GM23338 (cell line): Measurements from ENCODE around the gene TMPRSS13. TPM values are rescaled to one million over a fixed set of nuclear protein-coding genes. Genes with fewer than 3 reads are reported as not detected.

ENCODE experiments used
- ATAC-seq: fragments of 200-7000 bp; cut with Tn5 transposase; 3 replicates; pipeline ENCODE4 v1.9.1; 2020
- DNase-seq: peaks from one replicate; pipeline ENCODE4 v3.0.0-alpha.2; 2015; ENCODE audit warnings: low spot score
- H2AFZ ChIP-seq: fragments of 200-600 bp; sonication (generic); 2 replicates; pipeline ENCODE4 v1.8.0; 2016; ENCODE audit warnings: antibody characterized with exemption, mild to moderate bottlenecking, moderate library complexity
- H3F3A ChIP-seq: fragments of 200-600 bp; sonication (generic); replicated peaks from 2 replicates; pipeline ENCODE4 v1.8.0; 2017; ENCODE audit warnings: antibody characterized with exemption, mixed run types, low read depth
- H3K27ac ChIP-seq: fragments of 200-600 bp; sonication (generic); 2 replicates; pipeline ENCODE4 v1.6.1; 2016; ENCODE audit warnings: low read depth
- H3K27me3 ChIP-seq: fragments of 200-600 bp; sonication (generic); 2 replicates; pipeline ENCODE4 v1.8.0; 2016; ENCODE audit warnings: mild to moderate bottlenecking, mixed run types, moderate library complexity; ENCODE audit not compliant: insufficient read depth
- H3K36me3 ChIP-seq: fragments of 200-600 bp; sonication (generic); 2 replicates; pipeline ENCODE4 v1.8.0; 2016; ENCODE audit warnings: mild to moderate bottlenecking; ENCODE audit not compliant: insufficient read depth
- H3K4me1 ChIP-seq: fragments of 200-600 bp; sonication (generic); 2 replicates; pipeline ENCODE4 v1.8.0; 2016; ENCODE audit warnings: mild to moderate bottlenecking, moderate library complexity; ENCODE audit not compliant: insufficient read depth
- H3K4me2 ChIP-seq: fragments of 200-600 bp; sonication (generic); 2 replicates; pipeline ENCODE4 v1.7.1; 2017; ENCODE audit warnings: mixed run types
- H3K4me3 ChIP-seq: fragments of 200-600 bp; sonication (generic); 2 replicates; pipeline ENCODE4 v1.6.1; 2016; ENCODE audit warnings: mixed run types
- H3K79me2 ChIP-seq: fragments of 200-600 bp; sonication (generic); replicated peaks from 2 replicates; pipeline ENCODE4 v1.8.0; 2017; ENCODE audit warnings: mild to moderate bottlenecking; ENCODE audit not compliant: insufficient read depth
- H3K9me2 ChIP-seq: fragments of 200-600 bp; sonication (generic); 2 replicates; pipeline ENCODE4 v1.8.0; 2017; ENCODE audit not compliant: insufficient read depth
- H4K20me1 ChIP-seq: fragments of 200-600 bp; sonication (generic); replicated peaks from 2 replicates; pipeline ENCODE4 v1.8.0; 2017; ENCODE audit warnings: mild to moderate bottlenecking; ENCODE audit not compliant: insufficient read depth
- H3K27ac Mint-ChIP-seq: 2 replicates; pipeline ENCODE4 v1.8.0; 2020; ENCODE audit warnings: inconsistent platforms, mild to moderate bottlenecking, moderate library complexity, mixed read lengths
- H3K27me3 Mint-ChIP-seq: 3 replicates; pipeline ENCODE4 v1.8.0; 2022; ENCODE audit warnings: low read depth, mild to moderate bottlenecking, moderate library complexity, mixed read lengths, inconsistent platforms; ENCODE audit not compliant: insufficient read depth, poor library complexity
- H3K36me3 Mint-ChIP-seq: 3 replicates; pipeline ENCODE4 v1.8.0; 2021; ENCODE audit warnings: low read depth, mild to moderate bottlenecking, inconsistent platforms, moderate library complexity, mixed read lengths
- H3K4me1 Mint-ChIP-seq: 3 replicates; pipeline ENCODE4 v1.8.0; 2020; ENCODE audit warnings: mild to moderate bottlenecking, inconsistent platforms, mixed read lengths
- H3K4me3 Mint-ChIP-seq: 3 replicates; pipeline ENCODE4 v1.8.0; 2021; ENCODE audit warnings: moderate library complexity, mild to moderate bottlenecking, inconsistent platforms, mixed read lengths
- H3K9me3 Mint-ChIP-seq: 3 replicates; pipeline ENCODE4 v1.8.0; 2020; ENCODE audit warnings: moderate library complexity, mild to moderate bottlenecking, inconsistent platforms, mixed read lengths
- CREB1 ChIP-seq: fragments of 250-450 bp; sonication (Bioruptor Pico); IDR thresholded peaks from 2 replicates; pipeline ENCODE4 v1.5.0; 2020; ENCODE audit warnings: low read depth, mild to moderate bottlenecking, moderate library complexity
- EZH2 ChIP-seq: fragments of 200-600 bp; sonication (generic); IDR thresholded peaks from one replicate; pipeline ENCODE4 v1.8.0; 2017; ENCODE audit warnings: antibody characterized with exemption, mild to moderate bottlenecking, low read depth; ENCODE audit not compliant: unreplicated experiment
- EZH2phosphoT487 ChIP-seq: fragments of 200-600 bp; sonication (generic); IDR thresholded peaks from one replicate; pipeline ENCODE4 v1.8.1; 2018; ENCODE audit warnings: antibody characterized with exemption; ENCODE audit not compliant: unreplicated experiment
- JUNB ChIP-seq: IDR thresholded peaks from one replicate; pipeline ENCODE4 v1.6.1; 2016; ENCODE audit warnings: antibody characterized with exemption; ENCODE audit not compliant: unreplicated experiment
- NANOG ChIP-seq: IDR thresholded peaks from 2 replicates; pipeline ENCODE4 v1.6.1; 2016; ENCODE audit warnings: antibody characterized with exemption, borderline replicate concordance
- POLR2AphosphoS5 ChIP-seq: IDR thresholded peaks from 2 replicates; pipeline ENCODE4 v1.6.1; 2016; ENCODE audit warnings: antibody characterized with exemption, low read depth
- REST ChIP-seq: IDR thresholded peaks from one replicate; pipeline ENCODE4 v1.6.1; 2018; ENCODE audit warnings: antibody characterized with exemption; ENCODE audit not compliant: unreplicated experiment
- STAT1 ChIP-seq: IDR thresholded peaks from one replicate; pipeline ENCODE4 v1.6.1; 2016; ENCODE audit warnings: antibody characterized with exemption; ENCODE audit not compliant: unreplicated experiment
- ZNF114 ChIP-seq: fragments of 250-450 bp; sonication (Bioruptor Pico); IDR thresholded peaks from 2 replicates; pipeline ENCODE4 v1.5.0; 2020; ENCODE audit warnings: mild to moderate bottlenecking, moderate library complexity
- ZNF331 ChIP-seq: fragments of 250-450 bp; sonication (Bioruptor Pico); IDR thresholded peaks from 2 replicates; pipeline ENCODE4 v1.5.0; 2020; ENCODE audit warnings: low read depth, mild to moderate bottlenecking, moderate library complexity
- ZNF462 ChIP-seq: fragments of 250-450 bp; sonication (Bioruptor Pico); IDR thresholded peaks from 2 replicates; pipeline ENCODE4 v1.5.0; 2020; ENCODE audit warnings: mild to moderate bottlenecking, moderate library complexity
- polyA plus RNA-seq: library from polyadenylated mRNA; unstranded; fragments of >200 nt; fragmentation: Nextera tagmentation; extraction: Ambion mirVana; gene quantifications from 2 replicates; pipeline ENCODE4 v1.2.1, GENCODE V29; 2016
- total RNA-seq: library from RNA; depleted of rRNA; stranded (reverse); fragments of >200 nt; shearing (Covaris generic); gene quantifications from 2 replicates; pipeline ENCODE4 v1.2.3, GENCODE V29; 2014
- TF ChIP-seq, protein P1 (sequence below): IDR thresholded peaks from 2 replicates; pipeline ENCODE4 v1.6.1; 2016; ENCODE audit warnings: antibody characterized with exemption
- TF ChIP-seq, protein P2 (sequence below), 2 experiments: fragments of 200-600 bp in 1 of 2; sonication (generic) in 1 of 2; conservative IDR thresholded peaks; 2 replicates each; pipeline versions ENCODE4 v1.5.1 to v1.6.1; 2016 to 2017; ENCODE audit warnings: antibody characterized with exemption in 2 of 2, low read depth in 2 of 2, mild to moderate bottlenecking in 2 of 2, moderate library complexity in 1 of 2

TMPRSS13 gene
- total and polyA plus RNA-seq, 2 experiments from 2014 or later = 0.31 TPM; not detected in 1

DNA sequence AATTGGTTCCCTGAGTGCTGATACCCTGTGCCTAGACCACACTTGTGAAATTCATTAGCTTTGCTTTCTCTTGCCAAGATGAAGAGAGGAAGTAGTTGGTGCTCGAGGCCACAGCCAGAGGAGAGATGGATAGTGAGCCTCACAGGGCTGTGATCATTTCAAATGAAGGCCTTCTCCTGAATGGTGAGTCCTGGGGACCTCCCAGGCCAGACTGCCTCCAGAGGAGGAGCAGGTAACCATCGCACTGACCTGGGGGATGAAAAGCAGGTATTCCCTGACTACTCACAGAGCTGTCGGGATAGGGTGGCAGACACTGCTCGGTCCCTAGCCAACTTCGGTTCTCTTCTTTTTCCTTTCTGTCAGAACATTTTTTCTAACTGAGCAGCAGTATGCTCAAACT is 48.0 kb downstream of the TMPRSS13 start:
- H3K4me1 Mint-ChIP-seq = peaks cover 32% of the 10 kb centered on the region
- peaks cover 13% of the 10 kb centered on the region for H3K4me1 ChIP-seq
- no peak overlapping the region for H3K4me2 ChIP-seq
- H3K36me3 Mint-ChIP-seq = no peaks in the 10 kb centered on the region
- no peaks in the 10 kb centered on the region for H3K9me2 ChIP-seq
- H3K27me3 Mint-ChIP-seq = peaks cover 9% of the 10 kb centered on the region
- no peaks in the 10 kb centered on the region for H3K9me3 Mint-ChIP-seq
- TF ChIP-seq ZNF114 (CRISPR knock-in tag) (no peak), CREB1 (CRISPR knock-in tag) (no peak), EZH2 (no peak), STAT1 (no peak), ZNF331 (CRISPR knock-in tag) (no peak), EZH2phosphoT487 (no peak), POLR2AphosphoS5 (no peak), REST (no peak), NANOG (no peak), JUNB (no peak), ZNF462 (CRISPR knock-in tag) (no peak)
- TF ChIP-seq, protein P1, sequence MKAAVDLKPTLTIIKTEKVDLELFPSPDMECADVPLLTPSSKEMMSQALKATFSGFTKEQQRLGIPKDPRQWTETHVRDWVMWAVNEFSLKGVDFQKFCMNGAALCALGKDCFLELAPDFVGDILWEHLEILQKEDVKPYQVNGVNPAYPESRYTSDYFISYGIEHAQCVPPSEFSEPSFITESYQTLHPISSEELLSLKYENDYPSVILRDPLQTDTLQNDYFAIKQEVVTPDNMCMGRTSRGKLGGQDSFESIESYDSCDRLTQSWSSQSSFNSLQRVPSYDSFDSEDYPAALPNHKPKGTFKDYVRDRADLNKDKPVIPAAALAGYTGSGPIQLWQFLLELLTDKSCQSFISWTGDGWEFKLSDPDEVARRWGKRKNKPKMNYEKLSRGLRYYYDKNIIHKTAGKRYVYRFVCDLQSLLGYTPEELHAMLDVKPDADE = no peak
- TF ChIP-seq, protein P2, sequence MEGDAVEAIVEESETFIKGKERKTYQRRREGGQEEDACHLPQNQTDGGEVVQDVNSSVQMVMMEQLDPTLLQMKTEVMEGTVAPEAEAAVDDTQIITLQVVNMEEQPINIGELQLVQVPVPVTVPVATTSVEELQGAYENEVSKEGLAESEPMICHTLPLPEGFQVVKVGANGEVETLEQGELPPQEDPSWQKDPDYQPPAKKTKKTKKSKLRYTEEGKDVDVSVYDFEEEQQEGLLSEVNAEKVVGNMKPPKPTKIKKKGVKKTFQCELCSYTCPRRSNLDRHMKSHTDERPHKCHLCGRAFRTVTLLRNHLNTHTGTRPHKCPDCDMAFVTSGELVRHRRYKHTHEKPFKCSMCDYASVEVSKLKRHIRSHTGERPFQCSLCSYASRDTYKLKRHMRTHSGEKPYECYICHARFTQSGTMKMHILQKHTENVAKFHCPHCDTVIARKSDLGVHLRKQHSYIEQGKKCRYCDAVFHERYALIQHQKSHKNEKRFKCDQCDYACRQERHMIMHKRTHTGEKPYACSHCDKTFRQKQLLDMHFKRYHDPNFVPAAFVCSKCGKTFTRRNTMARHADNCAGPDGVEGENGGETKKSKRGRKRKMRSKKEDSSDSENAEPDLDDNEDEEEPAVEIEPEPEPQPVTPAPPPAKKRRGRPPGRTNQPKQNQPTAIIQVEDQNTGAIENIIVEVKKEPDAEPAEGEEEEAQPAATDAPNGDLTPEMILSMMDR (conservative IDR thresholded peaks at IDR 0.05; ENCODE audit: low read depth in 2 of 2) = no peak
- no peak for ATAC-seq
- no peak overlapping the region for H3K27ac Mint-ChIP-seq
- no peaks in the 10 kb centered on the region for H3F3A ChIP-seq
- H3K36me3 ChIP-seq = no peaks in the 10 kb centered on the region
- no peaks in the 10 kb centered on the region for H3K79me2 ChIP-seq
- H3K4me3 ChIP-seq = no peak overlapping the region
- H4K20me1 ChIP-seq = no peaks in the 10 kb centered on the region
- peaks cover 29% of the 10 kb centered on the region for H3K27me3 ChIP-seq
- DNase-seq = no peak
- H3K27ac ChIP-seq = no peak overlapping the region
- H3K4me3 Mint-ChIP-seq = no peak overlapping the region
- no peak overlapping the region for H2AFZ ChIP-seq
